ENCODE measurements around the gene APBB2.

GRCh38 chr4:40864531-40864930 is 349.8 kb downstream of the APBB2 start:
- TF ChIP-seq CTCF (IDR thresholded peaks at IDR 0.05; ENCODE audit: low read depth, low read length) (no peak), POLR2A (IDR thresholded peaks at IDR 0.05; ENCODE audit: extremely low read depth, insufficient read length) (no peak), MYC (IDR thresholded peaks at IDR 0.05; ENCODE audit: low read depth, low read length) (no peak)

Measured in NB4 (cell line).